Upper lobe of left lung (tissue), 6 donors: Measurements from ENCODE around the gene PLXNA1. TPM values are rescaled to one million over a fixed set of nuclear protein-coding genes. Genes with fewer than 3 reads are reported as not detected.

Source experiments
- ATAC-seq, 2 donors: fragments of 200-7000 bp; cut with Tn5 transposase; one replicate each; pipeline ENCODE4 v1.9.1; 2022; ENCODE audit warnings: mild to moderate bottlenecking in 2 of 2, moderate library complexity in 2 of 2; ENCODE audit not compliant: low FRiP score in 2 of 2
- DNase-seq, 2 donors: peaks; one replicate each; pipeline ENCODE4 v3.0.0-alpha.2; 2019 to 2020
- H3K27ac ChIP-seq, 4 donors: fragments of 200-600 bp; sonication (generic); one replicate each; pipeline ENCODE4 v1.5.1; 2016 to 2019
- H3K27me3 ChIP-seq, 4 donors: fragments of 200-600 bp; sonication (generic); one replicate each; pipeline ENCODE4 v1.5.1; 2017 to 2019
- H3K36me3 ChIP-seq, 4 donors: fragments of 200-600 bp; sonication (generic); one replicate each; pipeline ENCODE4 v1.5.1; 2016 to 2019
- H3K4me1 ChIP-seq, 4 donors: fragments of 200-600 bp; sonication (generic); one replicate each; pipeline ENCODE4 v1.5.1; 2018 to 2019
- H3K4me3 ChIP-seq, 4 donors: fragments of 200-600 bp; sonication (generic); one replicate each; pipeline ENCODE4 v1.5.1; 2017 to 2019; ENCODE audit warnings: mild to moderate bottlenecking in 2 of 4, moderate library complexity in 1 of 4
- H3K9me3 ChIP-seq, 4 donors: fragments of 200-600 bp; sonication (generic); one replicate each; pipeline ENCODE4 v1.5.1; 2018 to 2019
- EP300 ChIP-seq, 4 donors: sonication (generic); formaldehyde crosslinking; IDR thresholded peaks; one replicate each; pipeline ENCODE4 v1.5.1; 2017; ENCODE audit warnings: antibody characterized with exemption in 4 of 4, control low read depth in 2 of 4
- POLR2A ChIP-seq, 4 donors: fragments of 450-650 bp; IDR thresholded peaks; one replicate each; pipeline ENCODE4 v1.5.1; 2016 to 2017; ENCODE audit warnings: antibody characterized with exemption in 4 of 4, mild to moderate bottlenecking in 2 of 4
- POLR2AphosphoS5 ChIP-seq, 2 donors: sonication (generic); formaldehyde crosslinking; IDR thresholded peaks; one replicate each; pipeline ENCODE4 v1.5.1; 2017; ENCODE audit warnings: antibody characterized with exemption in 2 of 2
- WGBS, 2 donors: methylation state at CpG; one replicate each; pipeline ENCODE4 v1.1.5; 2017 to 2018; 5-methylcytosine and 5-hydroxymethylcytosine counted together
- total RNA-seq, 6 donors: library from RNA; depleted of rRNA in 4 of 6; stranded (reverse); fragments of >200 nt in 4 of 6; gene quantifications; one replicate each; pipeline versions ENCODE4 v1.1.0 to v1.2.1, GENCODE V29; 2016 to 2021
- TF ChIP-seq, protein P1 (sequence below), 6 experiments: fragments of 450-650 bp in 4 of 6; fragments of 200-600 bp in 2 of 6; sonication (generic) in 2 of 6; IDR thresholded peaks; one replicate each; pipeline ENCODE4 v1.5.1; 2016 to 2019; ENCODE audit warnings: antibody characterized with exemption in 6 of 6
- donor health status: DM: no; HTN: no; CAD: no; lungs with moderate emphysema.
- donor health status: DM: no; HTN: yes; CAD: no; lungs with severe emphysema.

Gene PLXNA1
- total RNA-seq, 6 donors from 2014 or later: 48.0 to 94.3 (median 73.7) TPM

DNA sequence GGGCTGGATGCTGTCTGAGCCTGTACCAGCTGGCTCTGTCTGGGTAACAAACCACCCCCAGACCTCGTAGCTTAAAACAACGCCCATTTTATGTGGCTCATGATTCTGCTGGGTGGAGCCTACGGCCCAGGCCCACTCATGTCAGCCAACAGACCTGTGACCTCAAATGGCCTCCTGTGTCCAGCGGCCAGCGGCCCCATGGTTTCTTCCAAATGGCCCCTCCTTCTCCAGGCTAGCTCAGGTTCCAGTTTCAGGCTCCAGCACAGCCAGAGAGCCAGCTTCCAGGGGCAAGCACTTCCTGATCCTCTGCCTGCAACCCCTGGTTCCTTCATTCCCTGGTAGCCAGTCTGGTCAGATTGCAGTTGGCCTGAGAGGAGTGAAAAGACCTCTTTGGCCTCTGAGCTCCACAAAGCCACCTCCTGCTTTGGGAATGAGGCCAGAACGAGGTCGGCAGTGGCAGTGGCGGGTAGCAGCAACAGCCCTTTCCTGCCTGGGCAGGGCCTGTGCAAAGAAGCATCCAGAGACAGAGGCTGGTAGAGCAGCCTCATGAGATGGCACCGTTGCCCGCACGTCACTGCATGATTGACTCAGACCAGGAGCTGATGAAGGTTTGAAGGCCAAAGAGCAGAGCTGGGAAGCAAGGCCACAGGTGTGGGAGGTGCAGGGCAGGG is 21.0 kb upstream of the PLXNA1 start:
- ATAC-seq (peak in 1 of 2 donors; percentile 73), DNase-seq (no peak)
- H3K27me3 ChIP-seq: no peaks in the 10 kb centered on the region
- H3K4me3 ChIP-seq: no peak overlapping the region
- H3K9me3 ChIP-seq: no peaks in the 10 kb centered on the region
- peaks cover 16 to 20% (median 17%) of the 10 kb centered on the region in 4 donors for H3K4me1 ChIP-seq
- H3K27ac ChIP-seq: peak overlapping the region in 1 of 4 donors; percentile 54
- TF ChIP-seq, protein P1, sequence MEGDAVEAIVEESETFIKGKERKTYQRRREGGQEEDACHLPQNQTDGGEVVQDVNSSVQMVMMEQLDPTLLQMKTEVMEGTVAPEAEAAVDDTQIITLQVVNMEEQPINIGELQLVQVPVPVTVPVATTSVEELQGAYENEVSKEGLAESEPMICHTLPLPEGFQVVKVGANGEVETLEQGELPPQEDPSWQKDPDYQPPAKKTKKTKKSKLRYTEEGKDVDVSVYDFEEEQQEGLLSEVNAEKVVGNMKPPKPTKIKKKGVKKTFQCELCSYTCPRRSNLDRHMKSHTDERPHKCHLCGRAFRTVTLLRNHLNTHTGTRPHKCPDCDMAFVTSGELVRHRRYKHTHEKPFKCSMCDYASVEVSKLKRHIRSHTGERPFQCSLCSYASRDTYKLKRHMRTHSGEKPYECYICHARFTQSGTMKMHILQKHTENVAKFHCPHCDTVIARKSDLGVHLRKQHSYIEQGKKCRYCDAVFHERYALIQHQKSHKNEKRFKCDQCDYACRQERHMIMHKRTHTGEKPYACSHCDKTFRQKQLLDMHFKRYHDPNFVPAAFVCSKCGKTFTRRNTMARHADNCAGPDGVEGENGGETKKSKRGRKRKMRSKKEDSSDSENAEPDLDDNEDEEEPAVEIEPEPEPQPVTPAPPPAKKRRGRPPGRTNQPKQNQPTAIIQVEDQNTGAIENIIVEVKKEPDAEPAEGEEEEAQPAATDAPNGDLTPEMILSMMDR (IDR thresholded peaks at IDR 0.05): no peak
- no peak for TF ChIP-seq POLR2AphosphoS5 (IDR thresholded peaks at IDR 0.05)
- TF ChIP-seq POLR2A (IDR thresholded peaks at IDR 0.05): peak in 1 of 4 donors; percentile 31
- no peak for TF ChIP-seq EP300 (IDR thresholded peaks at IDR 0.05)
- 73% methylated on average over 3 to 11 of the region's 11 CpGs for WGBS, 2 donors
- no peaks in the 10 kb centered on the region for H3K36me3 ChIP-seq

- DNase-seq (peak in 1 of 2 donors; percentile 28), ATAC-seq (no peak)
- H3K36me3 ChIP-seq: no peaks in the 10 kb centered on the region
- TF ChIP-seq POLR2AphosphoS5 (IDR thresholded peaks at IDR 0.05) (no peak), EP300 (IDR thresholded peaks at IDR 0.05) (no peak), POLR2A (IDR thresholded peaks at IDR 0.05) (no peak)
- TF ChIP-seq, protein P1 (IDR thresholded peaks at IDR 0.05): no peak
- no peak overlapping the region for H3K4me3 ChIP-seq
- H3K4me1 ChIP-seq: peaks cover 16 to 20% (median 17%) of the 10 kb centered on the region in 4 donors
- no peak overlapping the region for H3K27ac ChIP-seq
- H3K27me3 ChIP-seq: no peaks in the 10 kb centered on the region
- H3K9me3 ChIP-seq: no peaks in the 10 kb centered on the region
- 95 to 100% methylated on average over 6 to 8 of the region's 8 CpGs for WGBS, 2 donors
Measured at GRCh38 chr3:126962756-126963155, 20.2 kb upstream of the PLXNA1 start.

- DNase-seq (no peak), ATAC-seq (no peak)
- Histone ChIP-seq H3K4me1 (peaks cover 16 to 20% (median 17%) of the 10 kb centered on the region in 4 donors), H3K36me3 (no peaks in the 10 kb centered on the region), H3K9me3 (no peaks in the 10 kb centered on the region), H3K4me3 (no peak overlapping the region), H3K27me3 (no peaks in the 10 kb centered on the region), H3K27ac (no peak overlapping the region)
- 89 to 95% methylated on average over 6 to 7 of the region's 7 CpGs for WGBS, 2 donors
- TF ChIP-seq EP300 (IDR thresholded peaks at IDR 0.05) (no peak), POLR2A (IDR thresholded peaks at IDR 0.05) (no peak), POLR2AphosphoS5 (IDR thresholded peaks at IDR 0.05) (no peak)
- TF ChIP-seq, protein P1 (IDR thresholded peaks at IDR 0.05): no peak
Measured at GRCh38 chr3:126963261-126964190, 19.4 kb upstream of the PLXNA1 start.

DNA sequence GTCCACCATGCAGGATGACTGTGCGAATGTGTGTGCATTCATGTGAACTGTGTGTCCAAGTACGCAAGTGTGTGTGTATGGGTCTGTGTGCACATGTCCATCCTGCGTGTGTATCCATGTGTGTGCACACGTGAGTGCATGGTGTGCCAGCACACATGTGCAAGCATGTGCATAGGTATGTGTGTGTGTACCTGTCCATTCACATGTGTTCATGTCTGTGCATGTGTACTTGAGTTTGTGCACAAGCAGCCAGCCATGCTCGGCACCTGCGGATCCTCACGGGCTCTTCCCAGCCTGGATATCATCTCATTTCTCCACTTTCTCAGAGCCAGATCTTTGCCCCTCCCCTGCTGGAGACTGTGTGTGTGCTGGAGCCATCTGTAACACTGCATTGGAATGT is 18.7 kb upstream of the PLXNA1 start:
- Histone ChIP-seq H3K27me3 (no peaks in the 10 kb centered on the region), H3K36me3 (no peaks in the 10 kb centered on the region), H3K4me3 (no peak overlapping the region), H3K27ac (no peak overlapping the region), H3K4me1 (peaks cover 16 to 20% (median 17%) of the 10 kb centered on the region in 4 donors), H3K9me3 (no peaks in the 10 kb centered on the region)
- ATAC-seq: no peak
- 87 to 92% methylated on average over 7 of the region's 7 CpGs for WGBS, 2 donors
- no peak for DNase-seq
- no peak for TF ChIP-seq EP300 (IDR thresholded peaks at IDR 0.05)
- no peak for TF ChIP-seq POLR2AphosphoS5 (IDR thresholded peaks at IDR 0.05)
- no peak for TF ChIP-seq POLR2A (IDR thresholded peaks at IDR 0.05)

DNA sequence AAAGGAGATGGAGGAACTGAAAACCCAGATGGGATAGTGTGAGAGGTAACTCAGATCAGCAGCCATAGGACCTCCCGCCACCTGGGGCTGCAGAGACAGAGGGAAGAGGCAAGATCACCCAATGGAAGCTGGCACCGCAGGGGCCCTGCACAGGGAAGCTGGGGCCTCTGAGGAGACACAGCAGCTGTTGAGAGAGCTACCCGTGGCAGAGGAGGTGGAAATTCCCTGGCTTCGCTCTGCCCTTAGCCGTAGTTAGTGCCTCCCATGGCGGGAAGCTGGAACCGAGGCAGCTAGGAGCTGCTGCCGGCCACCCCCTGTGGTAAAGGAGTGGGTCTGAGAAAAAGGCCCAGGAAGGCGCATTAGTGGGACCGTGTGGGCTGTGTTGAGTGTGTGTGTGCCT is 18.0 kb upstream of the PLXNA1 start:
- peak in 1 of 2 donors; percentile 41 for DNase-seq
- TF ChIP-seq, protein P1 (IDR thresholded peaks at IDR 0.05): no peak
- TF ChIP-seq EP300 (IDR thresholded peaks at IDR 0.05) (no peak), POLR2A (IDR thresholded peaks at IDR 0.05) (no peak), POLR2AphosphoS5 (IDR thresholded peaks at IDR 0.05) (no peak)

More for the DNA sequence above, 18.0 kb upstream of the PLXNA1 start:
- Histone ChIP-seq H3K9me3 (no peaks in the 10 kb centered on the region), H3K4me3 (no peak overlapping the region), H3K4me1 (peaks cover 14 to 20% (median 16%) of the 10 kb centered on the region in 4 donors), H3K27me3 (no peaks in the 10 kb centered on the region), H3K27ac (no peak overlapping the region), H3K36me3 (no peaks in the 10 kb centered on the region)
- 84 to 91% methylated on average over 10 of the region's 10 CpGs for WGBS, 2 donors
- no peak for ATAC-seq
